ENCODE results near the gene KCNA2.

Gene KCNA2

GRCh38 chr1:110639724-110640386 is 33.7 kb upstream of the KCNA2 start:
- H3K27me3 ChIP-seq (ENCODE audit: insufficient read depth, poor library complexity, severe bottlenecking) = no peaks in the 10 kb centered on the region
- peak in 1 of 2 experiments; percentile 45 for DNase-seq (ENCODE audit: low read depth in 1 of 2, low spot score in 1 of 2)
- TF ChIP-seq GABPA (IDR thresholded peaks at IDR 0.05; ENCODE audit: low read depth) (no peak), SPI1 (IDR thresholded peaks at IDR 0.05; ENCODE audit: borderline replicate concordance, low read depth) (no peak), POLR2AphosphoS5 (IDR thresholded peaks at IDR 0.05; ENCODE audit: low read depth) (no peak), CTCF (IDR thresholded peaks at IDR 0.05; ENCODE audit: insufficient read depth, low read length) (no peak)
- TF ChIP-seq, protein P1, sequence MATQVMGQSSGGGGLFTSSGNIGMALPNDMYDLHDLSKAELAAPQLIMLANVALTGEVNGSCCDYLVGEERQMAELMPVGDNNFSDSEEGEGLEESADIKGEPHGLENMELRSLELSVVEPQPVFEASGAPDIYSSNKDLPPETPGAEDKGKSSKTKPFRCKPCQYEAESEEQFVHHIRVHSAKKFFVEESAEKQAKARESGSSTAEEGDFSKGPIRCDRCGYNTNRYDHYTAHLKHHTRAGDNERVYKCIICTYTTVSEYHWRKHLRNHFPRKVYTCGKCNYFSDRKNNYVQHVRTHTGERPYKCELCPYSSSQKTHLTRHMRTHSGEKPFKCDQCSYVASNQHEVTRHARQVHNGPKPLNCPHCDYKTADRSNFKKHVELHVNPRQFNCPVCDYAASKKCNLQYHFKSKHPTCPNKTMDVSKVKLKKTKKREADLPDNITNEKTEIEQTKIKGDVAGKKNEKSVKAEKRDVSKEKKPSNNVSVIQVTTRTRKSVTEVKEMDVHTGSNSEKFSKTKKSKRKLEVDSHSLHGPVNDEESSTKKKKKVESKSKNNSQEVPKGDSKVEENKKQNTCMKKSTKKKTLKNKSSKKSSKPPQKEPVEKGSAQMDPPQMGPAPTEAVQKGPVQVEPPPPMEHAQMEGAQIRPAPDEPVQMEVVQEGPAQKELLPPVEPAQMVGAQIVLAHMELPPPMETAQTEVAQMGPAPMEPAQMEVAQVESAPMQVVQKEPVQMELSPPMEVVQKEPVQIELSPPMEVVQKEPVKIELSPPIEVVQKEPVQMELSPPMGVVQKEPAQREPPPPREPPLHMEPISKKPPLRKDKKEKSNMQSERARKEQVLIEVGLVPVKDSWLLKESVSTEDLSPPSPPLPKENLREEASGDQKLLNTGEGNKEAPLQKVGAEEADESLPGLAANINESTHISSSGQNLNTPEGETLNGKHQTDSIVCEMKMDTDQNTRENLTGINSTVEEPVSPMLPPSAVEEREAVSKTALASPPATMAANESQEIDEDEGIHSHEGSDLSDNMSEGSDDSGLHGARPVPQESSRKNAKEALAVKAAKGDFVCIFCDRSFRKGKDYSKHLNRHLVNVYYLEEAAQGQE (IDR thresholded peaks at IDR 0.05; ENCODE audit: insufficient replicate concordance, low read depth) = no peak
- no peak overlapping the region for H3K27ac ChIP-seq (replicated peaks)
- H3K4me3 ChIP-seq (replicated peaks; ENCODE audit: insufficient read depth, low read length) = no peak overlapping the region

DNA sequence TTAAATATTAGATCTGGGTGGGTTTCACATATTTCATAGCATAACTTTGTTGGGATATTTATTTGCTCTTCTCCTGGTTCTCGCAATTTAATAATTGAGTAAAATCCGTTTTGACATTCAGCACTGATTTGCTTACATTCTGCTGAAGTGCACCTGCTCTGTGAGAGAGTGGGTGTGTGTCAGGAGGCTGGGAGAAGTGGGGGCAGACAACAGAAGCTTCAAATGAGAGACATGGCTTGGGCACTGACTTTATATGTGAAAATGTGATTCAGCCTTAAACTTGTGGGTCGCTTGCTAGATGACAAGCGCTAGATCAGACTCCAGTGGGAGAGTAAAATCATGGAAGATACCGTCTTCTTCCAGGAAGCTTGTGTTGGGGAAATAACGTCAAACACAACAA is 32.4 kb upstream of the KCNA2 start:
- no peak overlapping the region for H3K4me3 ChIP-seq (replicated peaks; ENCODE audit: insufficient read depth, low read length)
- no peak for DNase-seq (ENCODE audit: low read depth in 1 of 2, low spot score in 1 of 2)
- no peak for TF ChIP-seq POLR2AphosphoS5 (IDR thresholded peaks at IDR 0.05; ENCODE audit: low read depth)
- no peak for TF ChIP-seq CTCF (IDR thresholded peaks at IDR 0.05; ENCODE audit: insufficient read depth, low read length)
- TF ChIP-seq, protein P1 (IDR thresholded peaks at IDR 0.05; ENCODE audit: insufficient replicate concordance, low read depth) = no peak
- TF ChIP-seq SPI1 (IDR thresholded peaks at IDR 0.05; ENCODE audit: borderline replicate concordance, low read depth) = no peak
- no peak for TF ChIP-seq GABPA (IDR thresholded peaks at IDR 0.05; ENCODE audit: low read depth)
- no peak overlapping the region for H3K27ac ChIP-seq (replicated peaks)
- no peaks in the 10 kb centered on the region for H3K27me3 ChIP-seq (ENCODE audit: insufficient read depth, poor library complexity, severe bottlenecking)

- DNase-seq (ENCODE audit: low read depth in 1 of 2, low spot score in 1 of 2) = no peak
- Histone ChIP-seq H3K27me3 (ENCODE audit: insufficient read depth, poor library complexity, severe bottlenecking) (no peaks in the 10 kb centered on the region), H3K4me3 (replicated peaks; ENCODE audit: insufficient read depth, low read length) (no peak overlapping the region), H3K27ac (replicated peaks) (no peak overlapping the region)
- no peak for TF ChIP-seq POLR2AphosphoS5 (IDR thresholded peaks at IDR 0.05; ENCODE audit: low read depth)
- TF ChIP-seq GABPA (IDR thresholded peaks at IDR 0.05; ENCODE audit: low read depth) = no peak
- TF ChIP-seq CTCF (IDR thresholded peaks at IDR 0.05; ENCODE audit: insufficient read depth, low read length) = no peak
- TF ChIP-seq SPI1 (IDR thresholded peaks at IDR 0.05; ENCODE audit: borderline replicate concordance, low read depth) = no peak
- TF ChIP-seq, protein P1 (IDR thresholded peaks at IDR 0.05; ENCODE audit: insufficient replicate concordance, low read depth) = no peak
These were observed 31.9 kb upstream of the KCNA2 start for GRCh38 chr1:110638058-110638457.

Data from HL-60 (cell line).